Neural progenitor cell (in vitro differentiated cells): Measurements from ENCODE around the gene MYO15B.

Experiments
- CTCF ChIP-seq: fragments of 200-600 bp; sonication (generic); IDR thresholded peaks from 2 replicates; pipeline ENCODE4 v1.5.1; 2017; ENCODE audit warnings: antibody characterized with exemption, mild to moderate bottlenecking
- EZH2 ChIP-seq: fragments of 200-600 bp; sonication (generic); IDR thresholded peaks from 2 replicates; pipeline ENCODE4 v1.6.1; 2017; ENCODE audit warnings: antibody characterized with exemption, mild to moderate bottlenecking, moderate library complexity
- EZH2phosphoT487 ChIP-seq: fragments of 200-600 bp; sonication (generic); IDR thresholded peaks from 2 replicates; pipeline ENCODE4 v1.6.1; 2017; ENCODE audit warnings: antibody characterized with exemption

- TF ChIP-seq CTCF, result no peak
- TF ChIP-seq EZH2phosphoT487, result no peak
- TF ChIP-seq EZH2, result no peak
These were observed 14.7 kb upstream of the MYO15B start for GRCh38 chr17:75572713-75573539.
